NCI-H69 (cell line): ENCODE results near the gene SAMHD1.
"Not testable (repeated sequence)": the region's sequence is repeated elsewhere in the genome, so short reads cannot be mapped to it uniquely, and the experiment has no call there.

ENCODE experiments used
- DNase-seq: peaks from one replicate; lab custom pipeline; 2025; lab: John Stamatoyannopoulos, UW

Gene SAMHD1

GRCh38 chr20:36951198-36951978 is at the start of gene SAMHD1:
TSS of gene SAMHD1 (minus strand) at chr20:36951708. CDS start at chr20:36951643, 65 bp downstream.
- DNase-seq: peak; percentile 97

- DNase-seq: not testable (repeated sequence)
Observed at GRCh38 chr20:37000171-37000570, 48.7 kb upstream of the SAMHD1 start.

DNA sequence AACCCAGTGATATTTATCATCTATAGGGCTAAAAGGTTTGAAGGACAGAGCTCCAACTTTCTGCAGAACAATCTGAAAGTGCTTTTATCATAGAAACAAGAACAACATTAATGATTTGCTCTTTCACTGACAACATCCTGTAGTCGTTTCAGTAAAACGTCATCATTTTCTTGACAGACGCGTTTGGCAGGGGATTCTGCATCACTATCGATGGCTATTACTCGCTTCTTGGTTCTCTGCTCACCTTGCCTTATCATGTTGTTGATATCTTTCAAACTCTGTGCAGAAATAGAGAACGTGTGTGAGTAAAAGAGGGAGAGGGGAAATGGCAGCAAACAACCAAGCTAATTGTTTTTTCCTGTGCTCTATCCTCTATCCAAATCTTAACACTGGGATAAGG is 47.1 kb upstream of the SAMHD1 start:
- no peak for DNase-seq

GRCh38 chr20:36997121-36997520 is 45.6 kb upstream of the SAMHD1 start:
- DNase-seq: no peak

- not testable (repeated sequence) for DNase-seq
Observed at GRCh38 chr20:36994221-36994620, 42.7 kb upstream of the SAMHD1 start.

- DNase-seq: no peak
Observed at GRCh38 chr20:36992802-36993334, 41.4 kb upstream of the SAMHD1 start.

- DNase-seq: no peak
Observed at GRCh38 chr20:36991703-36992102, 40.2 kb upstream of the SAMHD1 start.

DNA sequence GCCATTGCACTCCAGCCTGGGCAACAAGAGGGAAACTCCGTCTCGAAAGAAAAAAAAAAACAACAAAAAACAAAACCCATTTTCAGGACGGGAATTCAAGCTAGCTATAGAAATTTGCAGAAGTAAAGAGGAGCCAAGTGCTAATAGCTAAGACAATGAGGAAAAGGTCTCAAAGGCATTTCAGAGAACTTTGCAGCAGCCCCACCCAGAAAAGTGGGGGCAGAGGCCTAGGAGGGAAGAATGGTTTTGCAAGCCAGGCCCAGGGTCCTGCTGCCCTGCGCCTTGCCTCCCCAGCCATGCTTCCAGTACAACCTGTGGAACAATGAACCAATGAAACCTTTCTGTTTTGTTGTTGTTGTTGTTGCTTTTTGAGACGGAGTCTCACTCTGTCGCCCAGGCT is 38.3 kb upstream of the SAMHD1 start:
- no peak for DNase-seq

DNA sequence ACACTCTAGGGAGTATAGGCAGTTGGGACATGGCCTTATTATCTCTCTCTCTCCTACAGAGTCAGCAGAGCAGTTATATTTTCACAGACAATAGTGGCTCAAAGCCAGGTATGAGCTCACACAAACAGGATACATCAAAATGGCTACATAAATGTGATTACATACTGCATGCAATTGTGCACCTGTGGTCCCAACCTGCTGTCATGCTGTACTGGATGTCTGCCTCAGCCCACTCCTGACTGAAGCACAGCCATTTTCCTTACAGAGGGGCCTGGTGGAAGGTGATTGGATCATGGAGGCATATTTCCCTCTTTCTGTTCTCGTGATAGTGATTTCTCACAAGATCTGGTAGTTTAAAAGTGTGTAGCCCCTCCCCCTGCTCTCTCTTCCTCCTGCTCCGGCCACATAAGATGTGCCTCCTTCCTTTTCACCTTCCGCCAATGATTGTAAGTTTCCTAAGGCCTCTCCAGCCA is 37.0 kb upstream of the SAMHD1 start:
- peak; percentile 55 for DNase-seq

DNA sequence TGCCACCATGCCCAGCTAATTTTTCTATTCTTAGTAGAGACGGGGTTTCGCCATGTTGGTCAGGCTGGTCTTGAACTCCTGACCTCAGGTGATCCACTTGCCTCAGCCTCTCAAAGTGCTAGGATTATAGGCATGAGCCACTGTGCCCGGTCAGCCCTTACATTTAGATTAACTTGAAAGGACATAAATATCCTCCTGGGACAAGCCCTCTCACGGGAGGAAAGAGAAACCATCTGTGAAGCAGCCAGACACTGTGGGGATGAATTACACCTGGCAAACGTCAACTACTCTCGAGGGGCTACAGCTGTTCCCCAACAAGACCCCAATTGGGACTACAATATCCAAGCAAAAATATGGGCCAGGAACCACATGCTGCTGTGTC is 32.7 kb upstream of the SAMHD1 start:
- DNase-seq: peak; percentile 19

- DNase-seq: no peak
Observed at GRCh38 chr20:36975099-36975818, 23.8 kb upstream of the SAMHD1 start.

- no peak for DNase-seq
Observed at GRCh38 chr20:36974660-36975059, 23.2 kb upstream of the SAMHD1 start.

DNA sequence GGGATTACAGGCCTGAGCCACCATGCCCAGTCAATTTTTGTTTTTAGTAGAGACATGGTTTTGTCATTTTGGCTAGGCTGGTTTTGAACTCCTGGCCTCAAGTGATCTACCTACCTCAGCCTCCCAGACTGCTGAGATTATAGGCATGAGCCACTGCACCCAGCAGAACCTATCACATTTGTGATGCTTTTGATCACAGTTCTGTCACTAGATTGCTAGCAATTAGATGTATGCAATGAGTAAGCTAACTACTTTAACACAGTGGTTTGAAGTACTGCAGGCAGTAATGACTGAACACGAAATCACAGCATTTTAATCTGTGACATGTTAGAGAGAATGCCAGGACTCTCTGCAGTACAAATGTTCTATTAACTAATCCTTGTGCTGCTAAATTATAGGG is 19.6 kb upstream of the SAMHD1 start:
- no peak for DNase-seq

DNA sequence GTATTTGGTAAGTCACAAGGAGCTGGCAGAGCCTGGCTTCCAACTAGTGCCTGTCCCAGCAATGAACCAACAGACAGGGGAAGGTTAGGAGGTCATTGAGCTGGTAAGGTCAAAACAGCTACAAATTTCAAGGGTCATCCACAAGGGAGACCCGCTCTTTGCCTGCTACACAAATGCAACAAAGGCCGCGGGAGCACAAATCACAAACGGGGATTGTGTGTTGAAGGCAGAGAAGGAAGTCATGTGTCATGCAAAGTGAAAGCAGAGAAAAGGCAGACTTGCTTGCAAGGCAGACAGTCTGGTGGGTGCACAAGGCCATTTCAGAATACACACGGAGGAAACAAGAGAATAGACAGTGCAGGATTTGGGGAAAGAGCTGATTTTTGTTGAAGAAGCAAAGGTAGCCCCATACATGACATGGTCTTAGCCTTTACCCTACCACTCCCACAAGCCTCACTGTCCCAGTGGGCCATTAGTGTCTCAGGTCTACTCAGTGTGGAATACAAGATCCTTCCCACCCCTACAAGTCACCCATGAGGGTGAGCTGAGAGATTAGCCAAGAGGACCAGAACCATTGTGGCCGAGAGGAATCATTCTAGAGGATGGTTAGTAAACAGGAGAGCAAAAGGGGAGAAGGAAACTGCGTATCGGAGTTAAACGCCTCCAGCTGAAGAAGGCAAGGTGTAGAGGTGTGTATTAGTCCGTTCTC is 18.1 kb upstream of the SAMHD1 start:
- DNase-seq: no peak

DNA sequence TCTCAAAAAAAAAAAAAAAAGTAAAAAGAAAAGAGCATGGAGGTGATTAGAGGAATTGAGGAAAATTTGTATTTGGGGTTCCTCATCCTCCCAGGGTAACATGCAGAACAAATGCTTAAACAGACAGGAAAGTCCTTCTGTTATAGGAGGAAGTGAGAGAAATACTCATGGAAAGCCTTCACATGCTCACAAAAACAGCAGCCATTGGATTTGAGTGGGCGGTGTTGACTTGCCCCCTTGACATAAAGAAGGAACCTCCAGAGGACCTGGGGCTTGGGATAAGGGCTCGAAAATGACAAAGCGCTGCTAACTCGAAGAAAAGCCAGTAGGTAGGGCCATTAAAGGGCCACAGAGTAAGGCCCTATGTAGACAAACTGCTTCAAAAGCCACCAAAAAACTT is 17.5 kb upstream of the SAMHD1 start:
- DNase-seq: no peak

GRCh38 chr20:36967636-36968035 is 16.1 kb upstream of the SAMHD1 start:
- no peak for DNase-seq

GRCh38 chr20:36966965-36967364 is 15.5 kb upstream of the SAMHD1 start:
- not testable (repeated sequence) for DNase-seq

- not testable (repeated sequence) for DNase-seq
Observed at GRCh38 chr20:36962354-36962941, 10.9 kb upstream of the SAMHD1 start.

GRCh38 chr20:36959242-36959641 is 7.7 kb upstream of the SAMHD1 start:
- DNase-seq: no peak

DNA sequence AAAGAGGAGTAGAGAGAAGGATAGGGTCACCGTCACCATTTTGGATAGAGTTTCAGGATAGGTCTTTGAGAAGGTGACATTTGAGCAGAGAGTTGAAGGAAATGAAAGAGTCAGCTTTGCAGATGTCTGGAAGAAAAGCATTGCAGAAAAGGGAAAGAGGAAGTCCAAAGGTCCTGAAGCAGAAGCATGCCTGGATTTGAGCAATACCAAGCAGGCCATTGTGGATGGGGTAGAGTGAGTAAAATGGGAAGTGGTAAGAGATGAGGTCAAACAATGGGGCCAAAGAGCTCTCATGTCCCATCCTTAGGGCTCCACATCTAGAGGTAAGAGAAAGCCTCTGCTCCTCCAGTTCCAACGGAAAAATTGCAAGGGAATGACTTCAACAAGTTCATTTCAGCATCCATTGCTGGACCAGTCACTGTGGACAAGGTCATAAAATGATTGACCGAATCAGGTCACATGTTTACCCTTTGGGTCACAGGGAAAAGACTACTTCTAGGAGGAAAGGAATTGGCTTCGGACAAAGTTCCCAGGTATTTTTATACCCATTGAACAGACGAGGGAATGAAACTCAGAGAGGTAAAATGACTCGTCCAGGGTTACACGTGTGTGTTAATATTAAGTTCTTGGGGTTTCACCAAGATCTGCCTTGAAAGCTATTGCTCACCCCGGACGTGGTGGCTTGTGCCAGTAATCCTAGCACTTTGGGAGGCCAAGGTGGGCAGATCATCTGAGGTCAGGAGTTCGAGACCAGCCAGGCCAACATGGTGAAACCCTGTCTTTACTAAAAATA is 6.6 kb upstream of the SAMHD1 start:
- no peak for DNase-seq

GRCh38 chr20:36956674-36957073 is 5.2 kb upstream of the SAMHD1 start:
- no peak for DNase-seq
